Chondrocyte (in vitro differentiated cells): ENCODE data around the gene TEX2. TPM values are rescaled to one million over a fixed set of nuclear protein-coding genes. Genes with fewer than 3 reads are reported as not detected.
"Not testable (repeated sequence)": the region's sequence is repeated elsewhere in the genome, so short reads cannot be mapped to it uniquely, and the experiment has no call there.

Experiments
- DNase-seq: peaks from one replicate; pipeline ENCODE4 v3.0.0; 2021; ENCODE audit warnings: mixed read lengths, low spot score
- H3K27ac Mint-ChIP-seq: one replicate; pipeline ENCODE4 v1.8.0; 2021; ENCODE audit warnings: mild to moderate bottlenecking, moderate library complexity, mixed read lengths; ENCODE audit not compliant: unreplicated experiment
- H3K27me3 Mint-ChIP-seq: 2 replicates; pipeline ENCODE4 v1.8.0; 2021; ENCODE audit warnings: low read depth, mixed read lengths
- H3K36me3 Mint-ChIP-seq: 2 replicates; pipeline ENCODE4 v1.8.0; 2021; ENCODE audit warnings: low read depth, mixed read lengths
- H3K4me1 Mint-ChIP-seq: 2 replicates; pipeline ENCODE4 v1.8.0; 2021; ENCODE audit warnings: low read depth, mild to moderate bottlenecking, mixed read lengths
- H3K4me3 Mint-ChIP-seq: one replicate; pipeline ENCODE4 v1.8.0; 2021; ENCODE audit warnings: mild to moderate bottlenecking, moderate library complexity, mixed read lengths; ENCODE audit not compliant: unreplicated experiment
- H3K9me3 Mint-ChIP-seq: 2 replicates; pipeline ENCODE4 v1.8.0; 2021; ENCODE audit warnings: low read depth, mixed read lengths
- CTCF ChIP-seq: fragments of 200-600 bp; sonication (generic); IDR thresholded peaks from 2 replicates; pipeline ENCODE4 v1.5.0; 2021; ENCODE audit warnings: antibody characterized with exemption, mild to moderate bottlenecking, moderate library complexity
- total RNA-seq: library from RNA; stranded (reverse); gene quantifications from 3 replicates; pipeline ENCODE4 v1.2.1, GENCODE V29; 2021

TEX2 gene
- total RNA-seq, 1 donor from 2014 or later = 47.3 TPM

- H3K4me3 Mint-ChIP-seq = no peak overlapping the region
- no peaks in the 10 kb centered on the region for H3K27me3 Mint-ChIP-seq
- no peak for DNase-seq
- TF ChIP-seq CTCF = no peak
- H3K36me3 Mint-ChIP-seq = no peaks in the 10 kb centered on the region
- H3K4me1 Mint-ChIP-seq = peaks cover 91% of the 10 kb centered on the region
- H3K27ac Mint-ChIP-seq = peak overlapping the region; percentile 91
- H3K9me3 Mint-ChIP-seq = no peaks in the 10 kb centered on the region
These were observed 19.7 kb downstream of the TEX2 start for GRCh38 chr17:64243340-64243739.

- Mint-ChIP-seq H3K4me1 (peaks cover 88% of the 10 kb centered on the region), H3K9me3 (no peaks in the 10 kb centered on the region), H3K4me3 (no peak overlapping the region), H3K27me3 (no peaks in the 10 kb centered on the region), H3K36me3 (no peaks in the 10 kb centered on the region), H3K27ac (peak overlapping the region; percentile 91)
- TF ChIP-seq CTCF = no peak
- DNase-seq = no peak
These were observed 20.4 kb downstream of the TEX2 start for GRCh38 chr17:64242633-64243032.

GRCh38 chr17:64240741-64241347 lies 22.2 kb downstream of the TEX2 start:
- H3K27ac Mint-ChIP-seq = peak overlapping the region; percentile 91
- H3K27me3 Mint-ChIP-seq = no peaks in the 10 kb centered on the region
- H3K4me3 Mint-ChIP-seq = peak overlapping the region; percentile 20
- no peaks in the 10 kb centered on the region for H3K9me3 Mint-ChIP-seq
- H3K4me1 Mint-ChIP-seq = peaks cover 87% of the 10 kb centered on the region
- H3K36me3 Mint-ChIP-seq = no peaks in the 10 kb centered on the region
- TF ChIP-seq CTCF = peak; percentile 51
- no peak for DNase-seq

- H3K4me3 Mint-ChIP-seq = peak overlapping the region; percentile 20
- no peak for DNase-seq
- no peaks in the 10 kb centered on the region for H3K9me3 Mint-ChIP-seq
- no peaks in the 10 kb centered on the region for H3K36me3 Mint-ChIP-seq
- peak overlapping the region; percentile 91 for H3K27ac Mint-ChIP-seq
- H3K4me1 Mint-ChIP-seq = peaks cover 84% of the 10 kb centered on the region
- no peaks in the 10 kb centered on the region for H3K27me3 Mint-ChIP-seq
- peak; percentile 75 for TF ChIP-seq CTCF
These were observed 22.8 kb downstream of the TEX2 start for GRCh38 chr17:64240261-64240740.

- H3K4me1 Mint-ChIP-seq = peaks cover 72% of the 10 kb centered on the region
- H3K27me3 Mint-ChIP-seq, H3K4me3 Mint-ChIP-seq, DNase-seq, H3K9me3 Mint-ChIP-seq, H3K36me3 Mint-ChIP-seq: not testable (repeated sequence)
- peak overlapping the region; percentile 82 for H3K27ac Mint-ChIP-seq
These were observed 24.6 kb downstream of the TEX2 start for GRCh38 chr17:64238449-64238848.

- no peaks in the 10 kb centered on the region for H3K9me3 Mint-ChIP-seq
- H3K4me3 Mint-ChIP-seq = no peak overlapping the region
- no peaks in the 10 kb centered on the region for H3K27me3 Mint-ChIP-seq
- DNase-seq = no peak
- peaks cover 70% of the 10 kb centered on the region for H3K4me1 Mint-ChIP-seq
- H3K27ac Mint-ChIP-seq = peak overlapping the region; percentile 57
- peak; percentile 66 for TF ChIP-seq CTCF
- peaks cover 5% of the 10 kb centered on the region for H3K36me3 Mint-ChIP-seq
These were observed 26.1 kb downstream of the TEX2 start for GRCh38 chr17:64236827-64237403.
